ENCODE results near the gene PTPRN2.

DNA sequence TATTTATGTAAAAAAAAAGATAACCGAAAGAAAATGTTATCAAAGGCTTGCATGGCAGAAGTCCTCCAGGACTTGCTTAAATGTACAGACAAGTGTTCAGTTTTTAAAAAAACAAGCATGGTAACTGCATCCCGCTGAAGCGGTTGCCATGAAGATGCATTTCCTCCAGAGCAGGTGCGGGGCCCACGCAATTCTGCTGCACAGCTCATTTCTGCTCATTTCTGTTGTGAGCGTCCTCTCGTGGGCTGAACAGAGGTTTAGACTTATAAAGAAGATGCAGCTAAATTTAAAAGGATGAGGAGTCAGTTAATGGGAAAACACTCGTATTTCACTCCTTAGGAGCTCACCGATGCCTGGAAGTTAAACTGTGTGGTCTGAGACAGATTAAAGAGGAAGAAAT is 1003.2 kb downstream of the PTPRN2 start:
- TF ChIP-seq ARNT (IDR thresholded peaks at IDR 0.05) = no peak
- TF ChIP-seq SP1 (IDR thresholded peaks at IDR 0.05) = no peak
